Lower leg skin (tissue), 4 donors: ENCODE measurements around the gene KLHDC7B. TPM values are rescaled to one million over a fixed set of nuclear protein-coding genes. Genes with fewer than 3 reads are reported as not detected.

Source experiments
- DNase-seq, 2 donors: peaks; one replicate each; pipeline ENCODE4 v3.0.0-alpha.2; 2019; ENCODE audit warnings: low spot score in 2 of 2
- H3K4me3 ChIP-seq: fragments of 200-600 bp; sonication (generic); 2 replicates; pipeline ENCODE4 v1.5.1; 2017; ENCODE audit warnings: mild to moderate bottlenecking, low read depth; ENCODE audit not compliant: poor library complexity, severe bottlenecking
- POLR2A ChIP-seq, 2 donors: fragments of 450-650 bp; IDR thresholded peaks; one replicate each; pipeline ENCODE4 v1.6.1; 2016 to 2017; ENCODE audit warnings: antibody characterized with exemption in 2 of 2, mild to moderate bottlenecking in 1 of 2, moderate library complexity in 1 of 2
- WGBS, 2 donors: methylation state at CpG; one replicate each; pipeline ENCODE4 v1.1.5; 2018; 5-methylcytosine and 5-hydroxymethylcytosine counted together
- intact Hi-C: fragments of 100-400 bp; cut with DNase I; formaldehyde crosslinking; loops from one replicate; pipeline ENCODE4 v1.15.0; 2023; ENCODE audit warnings: low total_unique reads
- total RNA-seq, 4 donors: library from RNA; depleted of rRNA; stranded (reverse); fragments of >200 nt; gene quantifications; one replicate each; pipeline ENCODE4 v1.1.0, GENCODE V29; 2016
- TF ChIP-seq, protein P1 (sequence below), 3 donors: fragments of 450-650 bp; IDR thresholded peaks; one replicate each; pipeline ENCODE4 v1.5.1; 2016; ENCODE audit warnings: antibody characterized with exemption in 3 of 3, mild to moderate bottlenecking in 3 of 3, moderate library complexity in 2 of 3

KLHDC7B gene
- total RNA-seq, 4 donors from 2014 or later = 0.07 to 0.10 TPM; not detected in 2

DNA sequence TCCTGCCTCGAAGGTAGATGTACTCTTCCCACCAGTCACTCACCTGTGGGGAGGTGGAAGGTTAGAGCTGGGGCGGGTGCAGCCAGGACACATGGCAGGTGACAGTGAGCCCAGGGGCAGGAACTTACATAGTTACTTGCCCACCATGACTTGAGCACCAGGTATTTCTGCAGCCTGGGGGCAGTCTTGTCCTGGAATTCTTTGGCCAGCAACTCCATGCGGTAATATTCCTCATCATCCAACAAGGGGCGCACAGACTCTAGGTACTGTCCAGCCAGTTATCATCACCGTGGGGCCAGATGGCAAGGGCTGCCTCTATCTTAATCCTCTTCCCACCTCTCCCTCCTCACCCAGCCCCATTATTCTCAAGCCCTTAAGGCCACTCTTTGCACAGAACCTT is 30.4 kb downstream of the KLHDC7B start:
- H3K4me3 ChIP-seq = no peak overlapping the region
- no peak for TF ChIP-seq POLR2A (IDR thresholded peaks at IDR 0.05)
- TF ChIP-seq, protein P1, sequence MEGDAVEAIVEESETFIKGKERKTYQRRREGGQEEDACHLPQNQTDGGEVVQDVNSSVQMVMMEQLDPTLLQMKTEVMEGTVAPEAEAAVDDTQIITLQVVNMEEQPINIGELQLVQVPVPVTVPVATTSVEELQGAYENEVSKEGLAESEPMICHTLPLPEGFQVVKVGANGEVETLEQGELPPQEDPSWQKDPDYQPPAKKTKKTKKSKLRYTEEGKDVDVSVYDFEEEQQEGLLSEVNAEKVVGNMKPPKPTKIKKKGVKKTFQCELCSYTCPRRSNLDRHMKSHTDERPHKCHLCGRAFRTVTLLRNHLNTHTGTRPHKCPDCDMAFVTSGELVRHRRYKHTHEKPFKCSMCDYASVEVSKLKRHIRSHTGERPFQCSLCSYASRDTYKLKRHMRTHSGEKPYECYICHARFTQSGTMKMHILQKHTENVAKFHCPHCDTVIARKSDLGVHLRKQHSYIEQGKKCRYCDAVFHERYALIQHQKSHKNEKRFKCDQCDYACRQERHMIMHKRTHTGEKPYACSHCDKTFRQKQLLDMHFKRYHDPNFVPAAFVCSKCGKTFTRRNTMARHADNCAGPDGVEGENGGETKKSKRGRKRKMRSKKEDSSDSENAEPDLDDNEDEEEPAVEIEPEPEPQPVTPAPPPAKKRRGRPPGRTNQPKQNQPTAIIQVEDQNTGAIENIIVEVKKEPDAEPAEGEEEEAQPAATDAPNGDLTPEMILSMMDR (IDR thresholded peaks at IDR 0.05) = no peak
- 79 to 87% methylated on average over 4 to 5 of the region's 5 CpGs for WGBS, 2 donors
- intact Hi-C loops = no loop called here
- no peak for DNase-seq

DNA sequence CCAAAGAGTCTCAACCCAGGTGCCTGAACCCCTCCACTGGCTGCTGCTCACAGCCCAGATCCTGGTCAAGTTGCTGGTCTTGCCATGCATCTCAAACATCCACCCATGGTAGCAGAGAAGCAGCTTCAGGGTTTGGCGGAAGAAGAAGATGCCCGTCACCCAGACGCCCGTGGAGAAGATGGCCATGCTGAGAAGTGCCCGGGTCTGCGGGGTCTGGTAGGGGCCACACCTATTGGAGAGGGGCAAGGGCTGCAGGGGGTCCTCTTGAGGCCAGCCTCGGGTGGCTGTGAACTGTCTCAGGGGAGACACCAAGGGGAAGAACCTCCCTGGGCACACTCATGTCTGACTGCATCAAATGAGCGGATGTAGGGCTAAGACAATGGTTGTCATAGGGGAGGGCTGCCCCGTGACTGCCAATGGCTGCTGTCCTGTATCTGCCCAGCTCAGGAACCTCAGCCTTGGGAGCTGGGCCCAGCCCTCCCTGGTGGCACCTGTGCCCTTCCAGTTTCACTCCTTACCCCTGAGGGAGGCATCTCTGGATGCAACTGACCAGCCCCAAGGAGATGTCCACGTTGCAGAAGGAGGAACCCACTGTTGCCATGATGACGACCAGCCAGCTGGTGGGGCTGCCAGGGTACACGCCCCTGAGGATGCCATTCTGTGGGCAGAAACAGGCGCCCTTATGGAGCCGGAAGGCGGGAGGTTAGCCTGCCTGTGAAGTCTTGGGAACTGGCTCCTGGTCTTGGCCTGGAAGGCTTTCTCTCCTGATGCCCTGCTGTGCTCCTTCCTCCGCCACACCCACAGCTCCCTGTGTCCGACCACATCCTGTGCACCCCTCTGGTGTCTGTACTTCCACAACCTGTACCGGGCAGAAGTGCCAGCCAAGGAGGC is 31.4 kb downstream of the KLHDC7B start:
- no peak overlapping the region for H3K4me3 ChIP-seq
- intact Hi-C loops = no loop called here
- no peak for DNase-seq
- WGBS, 2 donors = 77 to 88% methylated on average over 18 of the region's 18 CpGs
- no peak for TF ChIP-seq POLR2A (IDR thresholded peaks at IDR 0.05)
- TF ChIP-seq, protein P1 (IDR thresholded peaks at IDR 0.05) = no peak

DNA sequence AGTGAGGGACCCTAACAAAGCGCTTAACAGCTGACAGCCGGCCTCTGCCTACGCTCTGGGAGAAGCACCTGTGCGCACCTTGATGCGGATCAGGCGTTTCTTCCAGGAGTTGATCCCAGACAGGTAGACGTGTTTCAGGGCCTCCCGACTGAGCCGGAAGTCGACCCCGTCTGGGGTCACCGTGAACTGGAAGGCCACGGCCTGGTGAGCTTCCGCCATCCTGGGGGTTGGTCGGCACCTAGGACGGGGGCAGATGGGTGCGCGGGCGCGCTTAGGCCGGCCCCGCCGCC is 31.9 kb downstream of the KLHDC7B start:
- WGBS, 2 donors = 54 to 57% methylated on average over 22 to 23 of the region's 23 CpGs
- intact Hi-C loops = no loop called here
- H3K4me3 ChIP-seq = no peak overlapping the region
- DNase-seq = no peak
- TF ChIP-seq POLR2A (IDR thresholded peaks at IDR 0.05) = no peak
- TF ChIP-seq, protein P1 (IDR thresholded peaks at IDR 0.05) = no peak

DNA sequence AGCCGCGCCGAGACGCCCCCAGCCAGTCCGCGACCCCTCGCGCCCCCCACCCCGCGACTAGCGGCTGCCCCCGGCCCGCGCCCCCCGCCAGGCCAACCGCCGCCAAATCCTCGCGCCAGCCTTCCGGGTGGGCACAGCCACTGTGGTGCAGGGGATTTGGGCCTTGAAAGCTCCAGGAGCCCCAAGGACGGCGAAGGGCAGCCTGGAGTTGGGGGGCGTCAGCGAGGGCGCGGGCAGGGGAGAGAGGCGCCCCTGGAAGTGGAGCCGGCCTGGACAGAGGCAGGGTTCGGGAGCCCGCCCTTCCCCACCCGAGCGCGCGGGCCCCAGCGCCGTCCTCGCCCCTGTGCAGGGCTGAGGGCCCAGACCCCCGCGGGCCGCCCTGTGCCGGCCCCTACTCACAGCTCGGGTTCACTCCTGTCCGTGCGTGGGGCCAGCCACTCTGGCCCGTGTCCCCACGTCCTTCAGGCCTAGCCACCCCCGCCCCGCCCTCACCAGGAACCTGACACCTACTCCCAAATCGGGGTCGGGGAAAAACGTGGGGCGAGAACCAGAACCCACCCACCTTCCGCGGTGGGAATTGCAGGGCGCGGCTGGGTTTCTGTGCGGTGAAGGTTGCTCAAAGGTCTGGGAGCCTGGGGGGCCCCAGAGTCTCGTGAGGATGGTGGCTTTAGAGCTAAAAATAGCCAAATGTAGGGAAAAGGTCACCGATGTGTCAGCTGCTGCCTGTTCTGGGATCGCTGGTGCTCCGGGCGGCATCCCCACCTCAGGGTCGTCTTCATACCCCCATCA is 32.5 kb downstream of the KLHDC7B start, which contains the start of gene CPT1B:
Gene CPT1B (minus strand): TSS at position 441 of the 789 bp plus-strand sequence. CDS start 512 bp downstream, outside the sequence.
- 25 to 28% methylated on average over 23 to 32 of the region's 63 CpGs for WGBS, 2 donors
- no peak for DNase-seq
- TF ChIP-seq, protein P1 (IDR thresholded peaks at IDR 0.05) = no peak
- no peak for TF ChIP-seq POLR2A (IDR thresholded peaks at IDR 0.05)
- no peak within 1 kb of the TSS for H3K4me3 ChIP-seq
- intact Hi-C loops = no loop called here

DNA sequence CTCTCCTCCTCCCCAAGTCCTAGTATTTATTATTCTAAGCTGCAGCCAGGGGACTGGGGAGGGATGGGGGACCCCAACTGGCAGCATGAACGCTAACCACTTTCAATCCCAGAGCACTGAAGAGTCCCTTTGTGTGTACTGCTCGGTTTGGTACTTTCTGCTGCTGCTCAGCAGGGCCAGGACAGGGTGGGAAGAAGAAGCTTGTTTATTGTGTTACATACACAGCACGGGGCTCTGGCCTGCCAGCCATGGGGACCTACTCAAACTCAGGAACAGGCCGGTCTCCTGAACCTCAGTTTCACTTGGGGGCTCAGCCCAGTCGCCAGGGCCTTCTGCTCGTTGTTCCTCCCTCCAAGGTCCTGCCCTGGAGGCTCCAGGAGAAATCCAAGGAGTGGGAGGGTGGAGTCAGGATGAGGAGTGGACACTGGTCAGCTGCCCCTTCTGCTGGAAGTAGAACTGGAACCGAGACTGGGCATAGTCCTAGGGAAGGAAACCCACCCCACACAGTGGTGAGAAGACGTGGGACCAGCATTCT is 33.1 kb downstream of the KLHDC7B start:
- 65 to 68% methylated on average over 8 of the region's 8 CpGs for WGBS, 2 donors
- intact Hi-C loops = no loop called here
- TF ChIP-seq, protein P1 (IDR thresholded peaks at IDR 0.05) = no peak
- no peak for TF ChIP-seq POLR2A (IDR thresholded peaks at IDR 0.05)
- no peak for DNase-seq
- no peak overlapping the region for H3K4me3 ChIP-seq
